ENCODE measurements around the gene SASH1. TPM values are rescaled to one million over a fixed set of nuclear protein-coding genes. Genes with fewer than 3 reads are reported as not detected.
"Not testable (repeated sequence)": the region's sequence is repeated elsewhere in the genome, so short reads cannot be mapped to it uniquely, and the experiment has no call there.

Gene SASH1
- total RNA-seq, 2 donors from 2014 or later: 77.0 to 82.3 TPM

DNA sequence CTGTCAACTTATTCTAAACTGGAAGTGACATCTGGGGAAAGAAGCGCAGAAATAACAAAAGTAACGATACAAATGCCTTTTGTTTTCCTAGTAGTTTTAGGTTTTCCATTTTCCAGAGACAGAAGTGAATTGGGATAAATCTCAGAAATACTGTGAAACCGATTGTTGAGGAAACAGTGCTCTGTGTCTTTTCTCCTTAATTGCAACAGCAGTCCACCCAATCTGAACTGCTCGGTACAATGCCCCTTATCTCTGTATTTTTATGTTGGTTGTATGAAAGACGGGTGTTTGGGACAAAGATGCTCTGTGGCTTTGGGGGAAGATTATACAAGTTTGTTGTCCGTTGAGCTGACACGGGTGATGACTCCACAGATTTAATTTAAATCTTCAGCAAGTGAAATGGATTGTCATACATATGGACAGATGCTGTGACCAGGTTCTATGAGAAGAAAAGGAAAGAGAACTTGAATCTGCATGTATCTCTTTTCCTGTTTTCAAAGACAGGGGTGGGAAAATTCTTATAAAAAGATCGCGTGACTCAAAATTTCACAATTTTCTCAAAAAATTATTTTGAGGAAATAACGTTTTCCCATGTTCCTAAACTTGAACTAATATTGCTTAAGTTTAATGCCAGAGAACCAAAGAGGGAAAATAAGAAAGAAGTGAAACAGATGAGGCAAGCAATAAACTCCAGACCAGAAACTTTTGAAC lies 41.2 kb downstream of the SASH1 start:
- TF ChIP-seq, protein P1, sequence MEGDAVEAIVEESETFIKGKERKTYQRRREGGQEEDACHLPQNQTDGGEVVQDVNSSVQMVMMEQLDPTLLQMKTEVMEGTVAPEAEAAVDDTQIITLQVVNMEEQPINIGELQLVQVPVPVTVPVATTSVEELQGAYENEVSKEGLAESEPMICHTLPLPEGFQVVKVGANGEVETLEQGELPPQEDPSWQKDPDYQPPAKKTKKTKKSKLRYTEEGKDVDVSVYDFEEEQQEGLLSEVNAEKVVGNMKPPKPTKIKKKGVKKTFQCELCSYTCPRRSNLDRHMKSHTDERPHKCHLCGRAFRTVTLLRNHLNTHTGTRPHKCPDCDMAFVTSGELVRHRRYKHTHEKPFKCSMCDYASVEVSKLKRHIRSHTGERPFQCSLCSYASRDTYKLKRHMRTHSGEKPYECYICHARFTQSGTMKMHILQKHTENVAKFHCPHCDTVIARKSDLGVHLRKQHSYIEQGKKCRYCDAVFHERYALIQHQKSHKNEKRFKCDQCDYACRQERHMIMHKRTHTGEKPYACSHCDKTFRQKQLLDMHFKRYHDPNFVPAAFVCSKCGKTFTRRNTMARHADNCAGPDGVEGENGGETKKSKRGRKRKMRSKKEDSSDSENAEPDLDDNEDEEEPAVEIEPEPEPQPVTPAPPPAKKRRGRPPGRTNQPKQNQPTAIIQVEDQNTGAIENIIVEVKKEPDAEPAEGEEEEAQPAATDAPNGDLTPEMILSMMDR (IDR thresholded peaks at IDR 0.05): no peak
- Histone ChIP-seq H3K4me3 (no peak overlapping the region), H3K27me3 (replicated peaks; ENCODE audit: insufficient read depth) (no peaks in the 10 kb centered on the region), H3K27ac (no peak overlapping the region), H3K9me3 (no peaks in the 10 kb centered on the region), H3K36me3 (no peaks in the 10 kb centered on the region), H3K4me1 (ENCODE audit: control insufficient read depth in 1 of 2, low read depth in 2 of 2) (peaks cover 15 to 31% of the 10 kb centered on the region in 2 donors)
- DNase-seq (ENCODE audit: low spot score) (no peak), ATAC-seq (ENCODE audit: insufficient number of reproducible peaks, low FRiP score, low read depth) (no peak)

DNA sequence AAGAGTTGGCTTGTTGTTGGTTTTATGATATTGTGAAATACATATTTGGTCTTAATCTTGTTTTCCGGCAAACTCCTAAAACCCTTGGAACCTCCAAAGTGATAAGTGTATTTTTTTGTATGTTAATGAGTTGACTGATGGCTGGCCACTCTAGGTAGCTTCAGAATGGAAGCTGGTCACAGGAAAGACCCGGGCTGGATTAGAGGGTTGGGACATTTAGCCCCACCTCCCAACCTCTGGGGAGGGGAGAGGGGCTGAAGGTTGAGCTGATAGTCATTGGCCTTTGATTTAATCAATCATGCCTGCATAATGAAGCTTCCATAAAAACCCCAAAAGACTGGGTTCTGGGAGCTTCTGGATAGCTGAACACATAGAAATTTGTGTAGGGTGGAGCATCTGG lies 42.7 kb downstream of the SASH1 start:
- no peaks in the 10 kb centered on the region for H3K36me3 ChIP-seq
- no peaks in the 10 kb centered on the region for H3K9me3 ChIP-seq
- H3K4me3 ChIP-seq: no peak overlapping the region
- H3K4me1 ChIP-seq (ENCODE audit: control insufficient read depth in 1 of 2, low read depth in 2 of 2): peaks cover 15 to 32% of the 10 kb centered on the region in 2 donors
- ATAC-seq (ENCODE audit: insufficient number of reproducible peaks, low FRiP score, low read depth) (no peak), DNase-seq (ENCODE audit: low spot score) (no peak)
- TF ChIP-seq, protein P1 (IDR thresholded peaks at IDR 0.05): no peak
- no peaks in the 10 kb centered on the region for H3K27me3 ChIP-seq (replicated peaks; ENCODE audit: insufficient read depth)
- no peak overlapping the region for H3K27ac ChIP-seq

DNA sequence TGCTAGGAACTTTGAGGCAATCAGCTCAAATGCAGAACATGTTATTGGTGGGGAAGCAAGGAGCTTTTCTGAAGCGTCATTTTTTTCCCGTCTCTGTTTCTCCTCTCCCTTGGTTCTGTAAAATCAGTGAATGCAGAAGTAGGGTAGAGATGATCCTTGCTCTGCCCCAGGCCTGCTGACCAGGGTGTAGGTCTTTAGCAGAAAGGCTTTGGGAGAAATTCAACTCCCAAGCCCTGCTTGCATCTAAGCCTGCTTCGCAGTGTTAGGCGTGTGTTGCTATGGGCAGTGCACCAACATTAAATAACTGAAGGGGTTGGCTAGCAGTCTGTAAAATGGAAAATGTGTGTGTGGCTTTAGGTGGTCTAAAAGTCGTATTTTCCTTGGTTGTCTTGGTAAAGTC lies 45.9 kb downstream of the SASH1 start:
- DNase-seq (ENCODE audit: low spot score) (no peak), ATAC-seq (ENCODE audit: insufficient number of reproducible peaks, low FRiP score, low read depth) (no peak)
- no peaks in the 10 kb centered on the region for H3K36me3 ChIP-seq
- TF ChIP-seq, protein P1 (IDR thresholded peaks at IDR 0.05): no peak
- H3K9me3 ChIP-seq: no peaks in the 10 kb centered on the region
- no peak overlapping the region for H3K4me3 ChIP-seq
- H3K4me1 ChIP-seq (ENCODE audit: control insufficient read depth in 1 of 2, low read depth in 2 of 2): peaks cover 15 to 36% of the 10 kb centered on the region in 2 donors
- no peaks in the 10 kb centered on the region for H3K27me3 ChIP-seq (replicated peaks; ENCODE audit: insufficient read depth)
- no peak overlapping the region for H3K27ac ChIP-seq

DNA sequence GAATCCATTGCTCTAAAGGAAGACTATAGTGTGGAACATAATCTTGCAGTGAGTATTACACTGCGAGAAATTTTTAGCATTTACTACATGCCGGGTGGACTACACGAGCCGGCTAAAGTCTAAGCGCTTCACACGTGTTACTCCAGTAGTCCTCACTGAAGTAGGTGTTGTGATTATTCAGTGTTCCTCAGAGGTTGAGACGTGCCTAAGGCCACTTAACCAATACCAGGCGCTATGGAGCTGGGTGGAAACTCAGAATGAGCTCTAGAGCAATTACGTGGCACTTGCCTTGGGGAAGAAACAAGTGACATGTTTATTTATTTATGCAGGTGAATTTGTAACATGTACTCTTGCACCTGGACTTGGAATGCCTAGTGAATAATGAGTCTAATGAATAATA lies 46.4 kb downstream of the SASH1 start:
- TF ChIP-seq, protein P1 (IDR thresholded peaks at IDR 0.05): no peak
- peaks cover 15 to 42% of the 10 kb centered on the region in 2 donors for H3K4me1 ChIP-seq (ENCODE audit: control insufficient read depth in 1 of 2, low read depth in 2 of 2)
- H3K4me3 ChIP-seq: no peak overlapping the region
- DNase-seq (ENCODE audit: low spot score) (no peak), ATAC-seq (ENCODE audit: insufficient number of reproducible peaks, low FRiP score, low read depth) (no peak)
- H3K27ac ChIP-seq: no peak overlapping the region
- H3K36me3 ChIP-seq: no peaks in the 10 kb centered on the region
- no peaks in the 10 kb centered on the region for H3K27me3 ChIP-seq (replicated peaks; ENCODE audit: insufficient read depth)
- no peaks in the 10 kb centered on the region for H3K9me3 ChIP-seq

DNA sequence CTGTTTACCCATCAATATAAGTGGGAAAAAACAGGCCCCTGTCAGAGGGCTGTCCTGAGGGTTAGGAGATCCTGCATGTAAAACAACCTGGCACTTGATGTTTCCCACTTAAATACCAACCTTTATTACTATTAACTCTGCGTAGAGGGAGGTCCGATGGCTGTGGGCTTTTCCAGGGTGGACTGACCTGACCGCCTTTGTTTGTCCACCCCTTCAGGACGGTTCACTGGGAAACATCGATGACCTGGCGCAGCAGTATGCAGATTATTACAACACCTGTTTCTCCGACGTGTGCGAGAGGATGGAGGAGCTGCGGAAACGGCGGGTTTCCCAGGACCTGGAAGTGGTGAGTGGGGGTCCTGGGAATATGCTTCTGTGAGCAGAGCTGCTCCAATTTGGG lies 47.3 kb downstream of the SASH1 start:
- no peak overlapping the region for H3K27ac ChIP-seq
- TF ChIP-seq, protein P1 (IDR thresholded peaks at IDR 0.05): no peak
- ATAC-seq (ENCODE audit: insufficient number of reproducible peaks, low FRiP score, low read depth): no peak

DNA sequence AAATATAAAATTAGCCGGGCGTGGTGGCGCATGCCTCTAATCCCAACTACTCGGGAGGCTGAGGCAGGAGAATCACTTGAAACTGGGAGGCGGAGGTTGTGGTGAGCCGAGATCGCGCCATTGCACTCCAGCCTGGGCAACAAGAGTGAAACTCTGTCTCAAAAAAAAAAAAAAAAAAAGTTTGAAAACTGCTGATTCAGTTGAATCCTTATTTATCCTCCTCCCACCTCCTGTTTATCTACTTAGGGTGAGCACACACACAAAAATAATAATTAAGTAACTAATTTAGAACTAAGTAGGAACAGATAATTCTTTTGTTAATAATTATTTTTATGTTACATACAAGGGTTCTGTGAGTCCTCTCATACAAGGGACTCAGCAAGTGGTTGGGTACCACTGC lies 49.5 kb downstream of the SASH1 start:
- H3K27ac ChIP-seq; DNase-seq (ENCODE audit: low spot score); ATAC-seq (ENCODE audit: insufficient number of reproducible peaks, low FRiP score, low read depth); H3K9me3 ChIP-seq; H3K4me3 ChIP-seq; H3K36me3 ChIP-seq; H3K27me3 ChIP-seq (replicated peaks; ENCODE audit: insufficient read depth): not testable (repeated sequence)
- peaks cover 26 to 62% of the 10 kb centered on the region in 2 donors for H3K4me1 ChIP-seq (ENCODE audit: control insufficient read depth in 1 of 2, low read depth in 2 of 2)

More for the DNA sequence above, 47.3 kb downstream of the SASH1 start:
- Histone ChIP-seq H3K27me3 (replicated peaks; ENCODE audit: insufficient read depth) (no peaks in the 10 kb centered on the region), H3K4me1 (ENCODE audit: control insufficient read depth in 1 of 2, low read depth in 2 of 2) (peaks cover 15 to 50% of the 10 kb centered on the region in 2 donors), H3K36me3 (no peaks in the 10 kb centered on the region), H3K4me3 (no peak overlapping the region), H3K9me3 (no peaks in the 10 kb centered on the region)
- no peak for DNase-seq (ENCODE audit: low spot score)

All from thoracic aorta (tissue), 2 donors.